PC-9 (cell line): ENCODE data around the gene ARID5A.

Experiments
- EZH2 ChIP-seq: fragments of 200-600 bp; sonication (generic); IDR thresholded peaks from 2 replicates; pipeline ENCODE4 v1.8.0; 2017; ENCODE audit warnings: antibody characterized with exemption, low read depth
- TF ChIP-seq, protein P1 (sequence below): fragments of 200-600 bp; sonication (generic); conservative IDR thresholded peaks from 2 replicates; pipeline ENCODE4 v1.6.1; 2017; ENCODE audit warnings: mixed run types, antibody characterized with exemption, mild to moderate bottlenecking, moderate library complexity

DNA sequence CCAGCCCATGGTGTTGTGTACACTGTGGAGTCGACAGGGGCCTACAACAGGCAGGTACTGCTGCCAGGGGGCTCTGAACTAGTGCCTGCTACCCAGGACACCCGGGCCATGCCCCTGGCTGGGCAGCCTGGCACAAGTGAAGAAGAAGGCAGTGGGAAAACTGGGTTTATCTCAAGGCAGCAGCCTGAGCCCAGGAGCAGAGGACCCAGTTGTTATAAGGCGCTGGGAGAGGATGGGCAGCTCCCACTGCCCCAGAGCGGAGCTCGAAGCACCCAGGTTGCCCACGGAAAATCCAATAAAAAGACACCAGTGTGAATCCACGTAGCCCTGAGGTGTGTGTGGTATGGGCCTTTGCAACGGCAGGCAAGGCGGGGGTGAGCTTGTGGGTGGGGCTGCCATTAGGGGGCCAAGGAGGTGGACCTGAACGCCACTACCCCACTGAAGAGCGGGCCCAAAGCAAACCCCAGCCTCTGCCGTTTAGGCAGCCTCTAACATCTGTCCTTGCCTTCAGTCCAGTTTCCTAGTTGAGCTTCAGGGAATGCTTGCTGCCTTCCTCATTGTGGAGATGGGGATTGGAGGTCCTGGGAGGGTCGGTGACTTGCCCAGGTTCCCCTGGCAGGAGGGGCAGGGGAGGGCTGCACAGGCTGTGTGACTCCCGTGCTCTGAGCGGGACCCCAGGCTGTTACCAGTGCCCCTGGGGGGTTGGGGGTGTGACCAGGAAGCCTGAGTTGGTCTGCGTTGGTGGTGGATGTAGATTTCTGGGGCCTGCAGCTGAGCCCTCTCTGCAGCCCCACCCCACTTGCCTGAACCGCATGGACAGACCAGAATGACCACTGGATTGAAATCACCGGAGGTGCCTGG is 16.0 kb downstream of the ARID5A start:
- TF ChIP-seq, protein P1, sequence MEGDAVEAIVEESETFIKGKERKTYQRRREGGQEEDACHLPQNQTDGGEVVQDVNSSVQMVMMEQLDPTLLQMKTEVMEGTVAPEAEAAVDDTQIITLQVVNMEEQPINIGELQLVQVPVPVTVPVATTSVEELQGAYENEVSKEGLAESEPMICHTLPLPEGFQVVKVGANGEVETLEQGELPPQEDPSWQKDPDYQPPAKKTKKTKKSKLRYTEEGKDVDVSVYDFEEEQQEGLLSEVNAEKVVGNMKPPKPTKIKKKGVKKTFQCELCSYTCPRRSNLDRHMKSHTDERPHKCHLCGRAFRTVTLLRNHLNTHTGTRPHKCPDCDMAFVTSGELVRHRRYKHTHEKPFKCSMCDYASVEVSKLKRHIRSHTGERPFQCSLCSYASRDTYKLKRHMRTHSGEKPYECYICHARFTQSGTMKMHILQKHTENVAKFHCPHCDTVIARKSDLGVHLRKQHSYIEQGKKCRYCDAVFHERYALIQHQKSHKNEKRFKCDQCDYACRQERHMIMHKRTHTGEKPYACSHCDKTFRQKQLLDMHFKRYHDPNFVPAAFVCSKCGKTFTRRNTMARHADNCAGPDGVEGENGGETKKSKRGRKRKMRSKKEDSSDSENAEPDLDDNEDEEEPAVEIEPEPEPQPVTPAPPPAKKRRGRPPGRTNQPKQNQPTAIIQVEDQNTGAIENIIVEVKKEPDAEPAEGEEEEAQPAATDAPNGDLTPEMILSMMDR: no peak
- TF ChIP-seq EZH2: no peak
